GM19025 (cell line): ENCODE results near the gene RAD23B.
"Not testable (repeated sequence)": the region's sequence is repeated elsewhere in the genome, so short reads cannot be mapped to it uniquely, and the experiment has no call there.

Experiments
- ATAC-seq: cut with Tn5 transposase; IDR thresholded peaks from one replicate; pipeline ENCODE4 v1.9.1; 2021; ENCODE audit warnings: mild to moderate bottlenecking, low read depth, moderate library complexity; ENCODE audit not compliant: unreplicated experiment

The RAD23B gene

GRCh38 chr9:107282759-107283622 is at the start of gene RAD23B:
TSS of gene RAD23B (plus strand) at chr9:107283279. CDS start at chr9:107283630, 351 bp downstream.
- peak; percentile 85 for ATAC-seq

GRCh38 chr9:107235765-107236442 is 47.2 kb upstream of the RAD23B start:
- ATAC-seq, result no peak

- ATAC-seq, result no peak
Observed at GRCh38 chr9:107237873-107238272, 45.2 kb upstream of the RAD23B start.

GRCh38 chr9:107239474-107239873 is 43.6 kb upstream of the RAD23B start:
- no peak for ATAC-seq

GRCh38 chr9:107240260-107240659 is 42.8 kb upstream of the RAD23B start:
- no peak for ATAC-seq

- ATAC-seq, result no peak
Observed at GRCh38 chr9:107242073-107243030, 40.7 kb upstream of the RAD23B start.

GRCh38 chr9:107243742-107244141 is 39.3 kb upstream of the RAD23B start:
- ATAC-seq, result peak; percentile 89

GRCh38 chr9:107246259-107247254 is 36.5 kb upstream of the RAD23B start:
- no peak for ATAC-seq

GRCh38 chr9:107248714-107249113 is 34.4 kb upstream of the RAD23B start:
- no peak for ATAC-seq

- no peak for ATAC-seq
Observed at GRCh38 chr9:107249131-107249533, 33.9 kb upstream of the RAD23B start.

GRCh38 chr9:107249665-107250285 is 33.3 kb upstream of the RAD23B start:
- no peak for ATAC-seq

- ATAC-seq, result no peak
Observed at GRCh38 chr9:107251756-107252322, 31.2 kb upstream of the RAD23B start.

- no peak for ATAC-seq
Observed at GRCh38 chr9:107258919-107259318, 24.2 kb upstream of the RAD23B start.

- not testable (repeated sequence) for ATAC-seq
Observed at GRCh38 chr9:107259751-107260313, 23.2 kb upstream of the RAD23B start.

GRCh38 chr9:107260437-107261081 is 22.5 kb upstream of the RAD23B start:
- peak; percentile 99 for ATAC-seq

- ATAC-seq, result no peak
Observed at GRCh38 chr9:107261106-107261505, 22.0 kb upstream of the RAD23B start.

GRCh38 chr9:107263289-107263688 is 19.8 kb upstream of the RAD23B start:
- ATAC-seq, result no peak
